Measurements from ENCODE around the gene GABBR2.

DNA sequence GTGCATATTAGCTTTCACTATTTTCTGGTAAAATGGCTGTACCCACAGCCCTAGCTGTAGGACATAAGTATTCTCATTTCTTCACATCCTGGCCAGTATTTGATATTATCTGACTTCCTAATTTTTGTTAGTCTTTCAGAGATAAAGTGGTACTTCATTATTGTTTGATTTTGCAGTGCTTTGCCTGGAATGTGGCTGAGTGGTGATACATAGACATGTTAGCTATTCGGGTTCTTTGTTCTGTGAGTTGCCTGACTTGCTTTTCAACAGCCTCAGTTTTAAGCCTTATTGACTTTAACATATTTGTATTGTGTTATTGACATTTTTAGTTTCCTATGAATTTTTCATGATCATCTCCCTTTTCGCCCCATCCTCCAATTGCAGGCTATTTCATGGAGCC, 161.1 kb downstream of the GABBR2 start:
- TF ChIP-seq, protein P1, sequence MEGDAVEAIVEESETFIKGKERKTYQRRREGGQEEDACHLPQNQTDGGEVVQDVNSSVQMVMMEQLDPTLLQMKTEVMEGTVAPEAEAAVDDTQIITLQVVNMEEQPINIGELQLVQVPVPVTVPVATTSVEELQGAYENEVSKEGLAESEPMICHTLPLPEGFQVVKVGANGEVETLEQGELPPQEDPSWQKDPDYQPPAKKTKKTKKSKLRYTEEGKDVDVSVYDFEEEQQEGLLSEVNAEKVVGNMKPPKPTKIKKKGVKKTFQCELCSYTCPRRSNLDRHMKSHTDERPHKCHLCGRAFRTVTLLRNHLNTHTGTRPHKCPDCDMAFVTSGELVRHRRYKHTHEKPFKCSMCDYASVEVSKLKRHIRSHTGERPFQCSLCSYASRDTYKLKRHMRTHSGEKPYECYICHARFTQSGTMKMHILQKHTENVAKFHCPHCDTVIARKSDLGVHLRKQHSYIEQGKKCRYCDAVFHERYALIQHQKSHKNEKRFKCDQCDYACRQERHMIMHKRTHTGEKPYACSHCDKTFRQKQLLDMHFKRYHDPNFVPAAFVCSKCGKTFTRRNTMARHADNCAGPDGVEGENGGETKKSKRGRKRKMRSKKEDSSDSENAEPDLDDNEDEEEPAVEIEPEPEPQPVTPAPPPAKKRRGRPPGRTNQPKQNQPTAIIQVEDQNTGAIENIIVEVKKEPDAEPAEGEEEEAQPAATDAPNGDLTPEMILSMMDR (conservative IDR thresholded peaks at IDR 0.05; ENCODE audit: low read depth in 2 of 2): no peak
- TF ChIP-seq ZNF331 (CRISPR knock-in tag; IDR thresholded peaks at IDR 0.05; ENCODE audit: low read depth) (no peak), POLR2AphosphoS5 (IDR thresholded peaks at IDR 0.05; ENCODE audit: low read depth) (no peak), EZH2phosphoT487 (IDR thresholded peaks at IDR 0.05; ENCODE audit: unreplicated experiment) (no peak), EZH2 (IDR thresholded peaks at IDR 0.05; ENCODE audit: low read depth, unreplicated experiment) (no peak), ZNF114 (CRISPR knock-in tag; IDR thresholded peaks at IDR 0.05) (no peak), CREB1 (CRISPR knock-in tag; IDR thresholded peaks at IDR 0.05; ENCODE audit: low read depth) (no peak)
- TF ChIP-seq, protein P2, sequence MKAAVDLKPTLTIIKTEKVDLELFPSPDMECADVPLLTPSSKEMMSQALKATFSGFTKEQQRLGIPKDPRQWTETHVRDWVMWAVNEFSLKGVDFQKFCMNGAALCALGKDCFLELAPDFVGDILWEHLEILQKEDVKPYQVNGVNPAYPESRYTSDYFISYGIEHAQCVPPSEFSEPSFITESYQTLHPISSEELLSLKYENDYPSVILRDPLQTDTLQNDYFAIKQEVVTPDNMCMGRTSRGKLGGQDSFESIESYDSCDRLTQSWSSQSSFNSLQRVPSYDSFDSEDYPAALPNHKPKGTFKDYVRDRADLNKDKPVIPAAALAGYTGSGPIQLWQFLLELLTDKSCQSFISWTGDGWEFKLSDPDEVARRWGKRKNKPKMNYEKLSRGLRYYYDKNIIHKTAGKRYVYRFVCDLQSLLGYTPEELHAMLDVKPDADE (IDR thresholded peaks at IDR 0.05): no peak
- TF ChIP-seq, protein P3, sequence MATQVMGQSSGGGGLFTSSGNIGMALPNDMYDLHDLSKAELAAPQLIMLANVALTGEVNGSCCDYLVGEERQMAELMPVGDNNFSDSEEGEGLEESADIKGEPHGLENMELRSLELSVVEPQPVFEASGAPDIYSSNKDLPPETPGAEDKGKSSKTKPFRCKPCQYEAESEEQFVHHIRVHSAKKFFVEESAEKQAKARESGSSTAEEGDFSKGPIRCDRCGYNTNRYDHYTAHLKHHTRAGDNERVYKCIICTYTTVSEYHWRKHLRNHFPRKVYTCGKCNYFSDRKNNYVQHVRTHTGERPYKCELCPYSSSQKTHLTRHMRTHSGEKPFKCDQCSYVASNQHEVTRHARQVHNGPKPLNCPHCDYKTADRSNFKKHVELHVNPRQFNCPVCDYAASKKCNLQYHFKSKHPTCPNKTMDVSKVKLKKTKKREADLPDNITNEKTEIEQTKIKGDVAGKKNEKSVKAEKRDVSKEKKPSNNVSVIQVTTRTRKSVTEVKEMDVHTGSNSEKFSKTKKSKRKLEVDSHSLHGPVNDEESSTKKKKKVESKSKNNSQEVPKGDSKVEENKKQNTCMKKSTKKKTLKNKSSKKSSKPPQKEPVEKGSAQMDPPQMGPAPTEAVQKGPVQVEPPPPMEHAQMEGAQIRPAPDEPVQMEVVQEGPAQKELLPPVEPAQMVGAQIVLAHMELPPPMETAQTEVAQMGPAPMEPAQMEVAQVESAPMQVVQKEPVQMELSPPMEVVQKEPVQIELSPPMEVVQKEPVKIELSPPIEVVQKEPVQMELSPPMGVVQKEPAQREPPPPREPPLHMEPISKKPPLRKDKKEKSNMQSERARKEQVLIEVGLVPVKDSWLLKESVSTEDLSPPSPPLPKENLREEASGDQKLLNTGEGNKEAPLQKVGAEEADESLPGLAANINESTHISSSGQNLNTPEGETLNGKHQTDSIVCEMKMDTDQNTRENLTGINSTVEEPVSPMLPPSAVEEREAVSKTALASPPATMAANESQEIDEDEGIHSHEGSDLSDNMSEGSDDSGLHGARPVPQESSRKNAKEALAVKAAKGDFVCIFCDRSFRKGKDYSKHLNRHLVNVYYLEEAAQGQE (IDR thresholded peaks at IDR 0.05; ENCODE audit: unreplicated experiment): no peak

All from GM23338 (cell line).